Peyer's patch (tissue), 4 donors: Measurements from ENCODE around the gene OR11H6. TPM values are rescaled to one million over a fixed set of nuclear protein-coding genes. Genes with fewer than 3 reads are reported as not detected.
"Not testable (repeated sequence)": the region's sequence is repeated elsewhere in the genome, so short reads cannot be mapped to it uniquely, and the experiment has no call there.

ENCODE experiments used
- DNase-seq, 3 donors: peaks; one replicate each; pipeline ENCODE4 v3.0.0-alpha.2; 2017 to 2019
- H3K27ac ChIP-seq, 4 donors: fragments of 200-600 bp; sonication (generic); one replicate each; pipeline ENCODE4 v1.5.1; 2016 to 2019
- H3K27me3 ChIP-seq, 2 donors: fragments of 200-600 bp; sonication (generic); one replicate each; pipeline ENCODE4 v1.5.1; 2019
- H3K36me3 ChIP-seq, 3 donors: fragments of 200-600 bp; sonication (generic); one replicate each; pipeline ENCODE4 v1.5.1; 2016 to 2019
- H3K4me1 ChIP-seq, 4 donors: fragments of 200-600 bp; sonication (generic); one replicate each; pipeline ENCODE4 v1.5.1; 2016 to 2019
- H3K4me3 ChIP-seq, 4 donors: fragments of 200-600 bp; sonication (generic); 1 replicate in 3 of 4; 2 replicates in 1 of 4; pipeline ENCODE4 v1.5.1; 2016 to 2019; ENCODE audit warnings: mild to moderate bottlenecking in 1 of 4
- H3K9me3 ChIP-seq, 4 donors: fragments of 200-600 bp; sonication (generic); one replicate each; pipeline ENCODE4 v1.5.1; 2016 to 2019; ENCODE audit warnings: mild to moderate bottlenecking in 1 of 4
- CTCF ChIP-seq, 6 experiments: fragments of 450-650 bp in 4 of 6; fragments of 200-600 bp in 2 of 6; sonication (generic) in 1 of 6; IDR thresholded peaks; one replicate each; pipeline ENCODE4 v1.5.1; 2017 to 2019; ENCODE audit warnings: antibody characterized with exemption in 6 of 6, mild to moderate bottlenecking in 3 of 6, moderate library complexity in 1 of 6
- POLR2A ChIP-seq, 2 donors: fragments of 450-650 bp; IDR thresholded peaks; one replicate each; pipeline ENCODE4 v1.5.1; 2017; ENCODE audit warnings: antibody characterized with exemption in 2 of 2, mild to moderate bottlenecking in 2 of 2, moderate library complexity in 2 of 2
- total RNA-seq, 4 donors: library from RNA; depleted of rRNA; stranded (reverse); fragments of >200 nt; gene quantifications; one replicate each; pipeline ENCODE4 v1.1.0, GENCODE V29; 2016

Gene OR11H6
- total RNA-seq, 4 donors from 2014 or later = not detected

GRCh38 chr14:20197459-20197858 is 26.1 kb upstream of the OR11H6 start:
- Histone ChIP-seq H3K9me3 (no peaks in the 10 kb centered on the region), H3K36me3 (no peaks in the 10 kb centered on the region), H3K27me3 (no peaks in the 10 kb centered on the region), H3K4me3 (no peak overlapping the region), H3K27ac (no peak overlapping the region), H3K4me1 (no peaks in the 10 kb centered on the region)
- no peak for TF ChIP-seq CTCF (IDR thresholded peaks at IDR 0.05)
- TF ChIP-seq POLR2A (IDR thresholded peaks at IDR 0.05) = no peak
- no peak for DNase-seq

- TF ChIP-seq POLR2A (IDR thresholded peaks at IDR 0.05) = no peak
- no peak for TF ChIP-seq CTCF (IDR thresholded peaks at IDR 0.05)
- H3K27me3 ChIP-seq = no peaks in the 10 kb centered on the region
- DNase-seq = no peak
- no peak overlapping the region for H3K27ac ChIP-seq
- H3K4me1 ChIP-seq = no peaks in the 10 kb centered on the region
- no peaks in the 10 kb centered on the region for H3K9me3 ChIP-seq
- H3K36me3 ChIP-seq = no peaks in the 10 kb centered on the region
- no peak overlapping the region for H3K4me3 ChIP-seq
Measured at GRCh38 chr14:20198991-20199390, 24.5 kb upstream of the OR11H6 start.

- no peak for DNase-seq
- H3K9me3 ChIP-seq = no peaks in the 10 kb centered on the region
- TF ChIP-seq CTCF (IDR thresholded peaks at IDR 0.05) = no peak
- no peak for TF ChIP-seq POLR2A (IDR thresholded peaks at IDR 0.05)
- no peaks in the 10 kb centered on the region for H3K27me3 ChIP-seq
- no peak overlapping the region for H3K4me3 ChIP-seq
- H3K4me1 ChIP-seq = no peaks in the 10 kb centered on the region
- H3K36me3 ChIP-seq = no peaks in the 10 kb centered on the region
- no peak overlapping the region for H3K27ac ChIP-seq
Measured at GRCh38 chr14:20204721-20205120, 18.8 kb upstream of the OR11H6 start.

- Histone ChIP-seq H3K27me3 (no peaks in the 10 kb centered on the region), H3K36me3 (no peaks in the 10 kb centered on the region), H3K4me3 (no peak overlapping the region), H3K27ac (no peak overlapping the region), H3K4me1 (no peaks in the 10 kb centered on the region), H3K9me3 (no peaks in the 10 kb centered on the region)
- no peak for DNase-seq
- TF ChIP-seq POLR2A (IDR thresholded peaks at IDR 0.05) = no peak
- TF ChIP-seq CTCF (IDR thresholded peaks at IDR 0.05) = no peak
Measured at GRCh38 chr14:20209595-20209994, 13.9 kb upstream of the OR11H6 start.

GRCh38 chr14:20212406-20212805 is 11.1 kb upstream of the OR11H6 start:
- H3K9me3 ChIP-seq, H3K4me3 ChIP-seq, H3K27me3 ChIP-seq: not testable (repeated sequence)

GRCh38 chr14:20215196-20215595 is 8.3 kb upstream of the OR11H6 start:
- no peaks in the 10 kb centered on the region for H3K27me3 ChIP-seq
- H3K27ac ChIP-seq = no peak overlapping the region
- H3K9me3 ChIP-seq = no peaks in the 10 kb centered on the region
- no peaks in the 10 kb centered on the region for H3K36me3 ChIP-seq
- no peaks in the 10 kb centered on the region for H3K4me1 ChIP-seq
- H3K4me3 ChIP-seq = no peak overlapping the region
- DNase-seq = no peak
- TF ChIP-seq CTCF (IDR thresholded peaks at IDR 0.05) = no peak
- no peak for TF ChIP-seq POLR2A (IDR thresholded peaks at IDR 0.05)

More at GRCh38 chr14:20212406-20212805, 11.1 kb upstream of the OR11H6 start:
- DNase-seq, H3K27ac ChIP-seq, H3K4me1 ChIP-seq, H3K36me3 ChIP-seq: not testable (repeated sequence)
